Lower lobe of right lung (tissue), 2 donors: ENCODE measurements around the gene USP5. TPM values are rescaled to one million over a fixed set of nuclear protein-coding genes. Genes with fewer than 3 reads are reported as not detected.
"Not testable (repeated sequence)": the region's sequence is repeated elsewhere in the genome, so short reads cannot be mapped to it uniquely, and the experiment has no call there.

Experiments used
- ATAC-seq, 2 donors: fragments of 200-7000 bp; cut with Tn5 transposase; one replicate each; pipeline ENCODE4 v1.9.1; 2020 to 2022; ENCODE audit warnings: mild to moderate bottlenecking in 2 of 2, moderate library complexity in 2 of 2
- DNase-seq: peaks from one replicate; pipeline ENCODE4 v3.0.0-alpha.2; 2020
- H3K27ac ChIP-seq: fragments of 200-600 bp; one replicate; pipeline ENCODE4 v1.8.0; 2022
- H3K27me3 ChIP-seq: fragments of 200-600 bp; one replicate; pipeline ENCODE4 v1.8.0; 2022; ENCODE audit warnings: low read depth
- H3K36me3 ChIP-seq: fragments of 200-600 bp; one replicate; pipeline ENCODE4 v1.8.0; 2022; ENCODE audit warnings: mild to moderate bottlenecking
- H3K4me1 ChIP-seq: fragments of 200-600 bp; one replicate; pipeline ENCODE4 v1.8.0; 2022
- H3K4me3 ChIP-seq: fragments of 200-600 bp; one replicate; pipeline ENCODE4 v1.8.0; 2022; ENCODE audit warnings: mild to moderate bottlenecking
- H3K9me3 ChIP-seq: fragments of 200-600 bp; one replicate; pipeline ENCODE4 v1.8.0; 2022
- intact Hi-C: fragments of 100-400 bp; cut with DNase I; formaldehyde crosslinking; loops from one replicate; pipeline ENCODE4 v1.11.0; 2022
- total RNA-seq: library from RNA; stranded (reverse); fragmentation: NEBNext Ultra II Directional; extraction: Animal tissue kit (Norgen Biotek cat#: 25700); gene quantifications from one replicate; pipeline ENCODE4 v1.2.1, GENCODE V29; 2021
- TF ChIP-seq, protein P1 (sequence below): fragments of 200-600 bp; IDR thresholded peaks from one replicate; pipeline ENCODE4 v1.8.0; 2022; ENCODE audit warnings: antibody characterized with exemption, mild to moderate bottlenecking
- donor health status: DM: no; HTN: yes; CAD: no; lungs with severe emphysema.

The USP5 gene
- total RNA-seq, 1 donor from 2014 or later = 58.6 TPM

- Histone ChIP-seq H3K36me3 (peaks cover 73% of the 10 kb centered on the region), H3K4me3 (no peak overlapping the region), H3K4me1 (peaks cover 11% of the 10 kb centered on the region), H3K27ac (no peak overlapping the region), H3K27me3 (no peaks in the 10 kb centered on the region), H3K9me3 (no peaks in the 10 kb centered on the region)
- intact Hi-C loops = no loop called here
- no peak for ATAC-seq
- TF ChIP-seq, protein P1, sequence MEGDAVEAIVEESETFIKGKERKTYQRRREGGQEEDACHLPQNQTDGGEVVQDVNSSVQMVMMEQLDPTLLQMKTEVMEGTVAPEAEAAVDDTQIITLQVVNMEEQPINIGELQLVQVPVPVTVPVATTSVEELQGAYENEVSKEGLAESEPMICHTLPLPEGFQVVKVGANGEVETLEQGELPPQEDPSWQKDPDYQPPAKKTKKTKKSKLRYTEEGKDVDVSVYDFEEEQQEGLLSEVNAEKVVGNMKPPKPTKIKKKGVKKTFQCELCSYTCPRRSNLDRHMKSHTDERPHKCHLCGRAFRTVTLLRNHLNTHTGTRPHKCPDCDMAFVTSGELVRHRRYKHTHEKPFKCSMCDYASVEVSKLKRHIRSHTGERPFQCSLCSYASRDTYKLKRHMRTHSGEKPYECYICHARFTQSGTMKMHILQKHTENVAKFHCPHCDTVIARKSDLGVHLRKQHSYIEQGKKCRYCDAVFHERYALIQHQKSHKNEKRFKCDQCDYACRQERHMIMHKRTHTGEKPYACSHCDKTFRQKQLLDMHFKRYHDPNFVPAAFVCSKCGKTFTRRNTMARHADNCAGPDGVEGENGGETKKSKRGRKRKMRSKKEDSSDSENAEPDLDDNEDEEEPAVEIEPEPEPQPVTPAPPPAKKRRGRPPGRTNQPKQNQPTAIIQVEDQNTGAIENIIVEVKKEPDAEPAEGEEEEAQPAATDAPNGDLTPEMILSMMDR = no peak
- DNase-seq = no peak
Observed at GRCh38 chr12:6863586-6864321, 11.8 kb downstream of the USP5 start.

DNA sequence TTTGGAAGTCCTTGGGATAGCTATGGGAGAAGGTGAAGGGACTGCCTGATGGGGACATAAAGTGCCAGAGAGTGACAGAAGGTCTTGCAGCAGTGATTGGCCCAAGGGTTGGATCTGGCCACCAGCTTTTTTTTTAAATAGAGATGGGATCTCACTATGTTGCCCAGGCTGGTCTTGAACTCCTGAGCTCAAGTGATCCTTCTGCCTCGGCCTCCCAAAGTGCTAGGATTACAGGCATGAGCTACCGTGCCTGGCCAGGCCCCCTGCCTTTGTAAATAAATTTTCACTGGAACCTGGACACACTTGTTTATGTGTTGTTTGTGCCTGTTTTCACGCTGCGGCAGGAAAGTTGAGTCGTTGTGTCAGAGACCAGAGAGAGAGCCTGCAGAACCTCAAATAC, 13.4 kb downstream of the USP5 start:
- intact Hi-C loops, H3K27me3 ChIP-seq, DNase-seq, H3K9me3 ChIP-seq, H3K4me3 ChIP-seq, H3K27ac ChIP-seq, ATAC-seq: not testable (repeated sequence)
- peaks cover 72% of the 10 kb centered on the region for H3K36me3 ChIP-seq
- peaks cover 27% of the 10 kb centered on the region for H3K4me1 ChIP-seq

DNA sequence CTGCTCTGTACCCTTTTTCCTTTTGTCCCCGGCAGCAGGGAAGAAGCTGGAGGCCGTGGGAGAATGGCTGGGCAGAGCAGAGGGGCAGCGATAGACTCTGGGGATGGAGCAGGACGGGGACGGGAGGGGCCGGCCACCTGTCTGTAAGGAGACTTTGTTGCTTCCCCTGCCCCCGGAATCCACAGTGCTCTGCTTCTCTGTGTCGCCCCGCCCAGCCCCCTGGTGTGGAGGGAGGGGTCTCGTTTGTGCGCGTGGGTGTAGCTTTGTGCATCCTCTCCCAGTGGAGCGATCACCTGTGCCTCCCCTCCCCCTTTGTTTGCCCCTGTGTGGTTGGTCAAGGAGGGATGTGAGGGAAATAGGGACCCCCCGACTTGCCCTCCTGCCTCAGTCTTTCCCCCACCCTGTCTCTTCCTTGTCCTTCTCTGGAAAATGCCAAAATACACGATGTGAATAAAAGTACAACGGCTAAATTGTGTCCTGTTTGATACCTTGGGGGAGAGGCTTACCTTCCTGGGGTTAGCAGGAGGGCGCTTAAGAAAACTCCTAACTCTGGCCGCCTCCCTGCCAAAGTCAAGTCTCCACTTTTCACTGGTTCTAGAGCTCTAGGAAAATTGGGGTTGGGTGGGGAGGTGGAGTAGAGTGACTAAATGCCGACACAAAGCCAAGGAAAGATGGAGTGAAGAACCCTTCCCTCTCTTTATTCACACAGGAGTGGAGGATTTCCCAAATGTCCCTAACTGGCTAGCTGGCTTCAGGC, 14.4 kb downstream of the USP5 start:
- DNase-seq = no peak
- H3K4me3 ChIP-seq = peak overlapping the region; percentile 98
- peaks cover 72% of the 10 kb centered on the region for H3K36me3 ChIP-seq
- TF ChIP-seq, protein P1 = no peak
- H3K4me1 ChIP-seq = peaks cover 37% of the 10 kb centered on the region
- peak overlapping the region; percentile 98 for H3K27ac ChIP-seq
- no peaks in the 10 kb centered on the region for H3K9me3 ChIP-seq
- intact Hi-C loops = no loop called here
- H3K27me3 ChIP-seq = no peaks in the 10 kb centered on the region
- no peak for ATAC-seq

DNA sequence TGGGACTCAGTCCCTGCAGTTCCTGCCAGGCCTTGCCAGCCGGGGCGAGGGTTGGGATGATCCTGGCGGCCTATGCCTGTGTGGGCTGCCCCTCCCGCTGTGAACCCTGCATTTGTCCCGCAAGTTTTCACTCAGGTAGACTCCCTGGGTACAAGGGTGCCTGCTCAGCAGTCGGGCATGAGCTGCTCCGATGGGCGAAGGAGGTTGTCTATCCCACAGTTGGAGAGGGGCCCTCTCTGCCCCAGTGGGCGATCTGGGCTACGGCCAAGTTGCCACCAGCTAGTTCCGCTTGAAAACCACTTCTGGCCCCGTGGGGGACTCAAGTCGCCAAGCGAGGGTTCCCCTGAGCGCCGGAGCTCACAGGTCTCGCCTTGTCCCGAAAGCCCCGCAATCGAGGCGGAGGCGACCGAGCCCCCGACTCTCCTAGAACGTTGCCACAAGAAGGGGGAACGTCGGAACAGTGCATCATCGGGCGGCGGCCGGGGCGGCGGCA, 15.0 kb downstream of the USP5 start:
- peaks cover 70% of the 10 kb centered on the region for H3K36me3 ChIP-seq
- H3K9me3 ChIP-seq = no peaks in the 10 kb centered on the region
- DNase-seq (peak; percentile 91), ATAC-seq (peak; percentile 13 to 30)
- H3K27ac ChIP-seq = peak overlapping the region; percentile 98
- intact Hi-C loops = no loop called here
- H3K4me1 ChIP-seq = peaks cover 43% of the 10 kb centered on the region
- peak overlapping the region; percentile 98 for H3K4me3 ChIP-seq
- TF ChIP-seq, protein P1 = no peak
- no peaks in the 10 kb centered on the region for H3K27me3 ChIP-seq

- H3K9me3 ChIP-seq = no peaks in the 10 kb centered on the region
- H3K36me3 ChIP-seq = peaks cover 63% of the 10 kb centered on the region
- peak within 1 kb of the TSS; percentile 98 for H3K4me3 ChIP-seq
- peak within 1 kb of the TSS; percentile 98 for H3K27ac ChIP-seq
- no peaks in the 10 kb centered on the region for H3K27me3 ChIP-seq
- ATAC-seq (peak; percentile 91 to 92), DNase-seq (peak; percentile 76)
- intact Hi-C loops = no loop called here
- peaks cover 47% of the 10 kb centered on the region for H3K4me1 ChIP-seq
- TF ChIP-seq, protein P1 = peak; percentile 7
Observed at GRCh38 chr12:6867413-6868210, 15.7 kb downstream of the USP5 start, which contains the start of gene TPI1. TSS of gene TPI1 (plus strand) at chr12:6867531. CDS start at chr12:6867567, 36 bp downstream.
